ENCODE measurements around the gene PVRIG.
A peak's percentile ranks its signal among the peaks of the same experiment; 100 is the strongest.
"Not testable (repeated sequence)": the region's sequence is repeated elsewhere in the genome, so short reads cannot be mapped to it uniquely, and the experiment has no call there.

Gene PVRIG

DNA sequence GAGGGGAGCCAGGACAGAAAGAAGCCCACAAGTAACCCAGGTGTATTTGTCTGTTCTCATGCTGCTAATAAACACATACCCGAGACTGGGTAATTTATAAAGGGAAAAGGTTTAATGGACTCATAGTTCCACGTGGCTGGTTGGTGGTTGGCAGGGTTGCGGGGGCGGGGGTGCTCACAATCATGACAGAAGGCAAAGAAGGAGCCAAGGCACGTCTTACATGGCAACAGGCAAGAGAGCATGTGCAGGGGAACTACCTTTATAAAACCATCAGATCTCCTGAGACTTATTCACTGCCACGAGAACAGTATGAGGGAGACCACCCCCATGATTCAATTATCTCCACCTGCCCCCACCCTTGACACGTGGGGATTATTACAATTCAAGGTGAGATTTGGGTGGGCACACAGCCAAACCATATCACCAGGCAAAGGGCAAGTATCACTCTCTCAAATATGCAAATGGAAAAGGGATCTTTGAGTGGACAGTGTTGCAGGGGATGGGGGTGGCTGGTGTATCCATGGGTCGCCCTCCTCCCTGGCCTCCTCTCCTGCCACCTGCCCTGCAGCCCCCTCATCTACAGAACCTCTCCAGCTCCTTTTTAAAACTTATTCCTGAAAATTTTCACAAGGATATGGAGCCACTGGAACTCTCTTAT lies 15.0 kb downstream of the PVRIG start:
- DNase-seq (ENCODE audit: low read depth, low spot score), result not testable (repeated sequence)

DNA sequence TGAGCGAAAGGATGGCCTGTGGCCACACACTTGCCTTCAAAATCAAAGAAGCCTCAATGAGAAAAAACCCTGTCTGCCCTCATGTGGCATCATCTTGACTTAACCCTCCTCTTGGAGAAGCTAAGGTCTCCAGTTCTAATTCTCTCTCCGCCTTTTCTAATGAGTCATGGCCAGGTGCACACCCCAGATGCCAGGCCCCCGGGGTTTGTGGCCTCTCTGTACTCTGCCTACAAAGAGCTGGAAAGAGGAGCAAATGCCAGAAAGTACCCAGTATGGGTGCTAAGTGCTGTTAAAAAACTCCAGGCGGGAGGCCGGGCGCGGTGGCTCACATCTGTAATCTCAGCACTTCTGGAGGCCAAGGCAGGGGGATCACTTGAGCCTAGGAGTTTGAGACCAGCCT lies 20.2 kb downstream of the PVRIG start:
- DNase-seq (ENCODE audit: low read depth, low spot score), result not testable (repeated sequence)

DNA sequence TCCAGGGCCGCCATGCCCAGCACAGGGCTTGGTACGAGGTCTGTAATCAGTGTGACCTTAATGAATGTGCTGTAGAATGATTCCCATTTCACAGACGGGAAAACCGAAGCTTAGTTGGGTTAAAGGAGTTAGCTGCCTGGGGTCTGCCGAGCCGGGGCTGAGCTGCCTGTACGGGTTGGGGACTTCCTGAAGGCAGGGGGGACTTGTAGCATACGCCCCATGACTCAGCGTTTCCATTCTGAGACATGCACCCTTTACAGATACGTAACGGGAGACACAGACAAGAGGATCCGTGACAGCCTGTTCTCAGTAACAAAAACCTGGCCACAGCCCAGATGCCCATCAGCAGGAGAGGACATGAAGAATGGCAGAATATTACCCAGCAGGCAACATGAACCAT lies 23.6 kb downstream of the PVRIG start:
- DNase-seq (ENCODE audit: low read depth, low spot score), result not testable (repeated sequence)

DNA sequence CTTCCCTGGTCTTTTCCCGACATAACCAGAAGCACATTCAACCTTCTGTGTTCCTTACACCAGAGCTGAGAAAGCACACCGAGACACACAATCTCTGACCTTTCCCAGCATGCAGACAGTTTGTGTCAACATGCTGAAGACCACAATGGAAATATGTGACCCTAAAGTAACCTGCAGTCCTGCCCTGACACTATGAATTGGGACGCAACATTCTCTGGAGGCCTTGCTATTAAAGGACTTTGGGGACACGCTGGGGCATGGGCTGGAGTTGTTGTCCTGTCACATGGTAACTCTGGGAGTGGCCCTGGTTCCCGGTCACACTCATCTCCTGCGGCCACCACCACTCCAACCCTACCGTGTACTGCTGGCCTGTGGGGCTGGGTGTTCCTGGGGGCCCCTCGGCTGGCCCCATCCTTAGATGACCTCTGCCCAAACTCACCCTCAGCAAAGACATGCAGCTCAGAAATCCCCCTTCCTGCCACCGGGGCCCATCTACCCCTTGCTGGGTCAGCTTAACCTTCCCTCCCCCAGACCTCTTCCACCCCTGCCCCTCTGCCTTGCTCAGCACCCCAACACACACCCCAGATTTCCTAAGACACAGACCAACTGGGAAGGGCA lies 25.3 kb downstream of the PVRIG start:
- DNase-seq (ENCODE audit: low read depth, low spot score), result not testable (repeated sequence)

DNA sequence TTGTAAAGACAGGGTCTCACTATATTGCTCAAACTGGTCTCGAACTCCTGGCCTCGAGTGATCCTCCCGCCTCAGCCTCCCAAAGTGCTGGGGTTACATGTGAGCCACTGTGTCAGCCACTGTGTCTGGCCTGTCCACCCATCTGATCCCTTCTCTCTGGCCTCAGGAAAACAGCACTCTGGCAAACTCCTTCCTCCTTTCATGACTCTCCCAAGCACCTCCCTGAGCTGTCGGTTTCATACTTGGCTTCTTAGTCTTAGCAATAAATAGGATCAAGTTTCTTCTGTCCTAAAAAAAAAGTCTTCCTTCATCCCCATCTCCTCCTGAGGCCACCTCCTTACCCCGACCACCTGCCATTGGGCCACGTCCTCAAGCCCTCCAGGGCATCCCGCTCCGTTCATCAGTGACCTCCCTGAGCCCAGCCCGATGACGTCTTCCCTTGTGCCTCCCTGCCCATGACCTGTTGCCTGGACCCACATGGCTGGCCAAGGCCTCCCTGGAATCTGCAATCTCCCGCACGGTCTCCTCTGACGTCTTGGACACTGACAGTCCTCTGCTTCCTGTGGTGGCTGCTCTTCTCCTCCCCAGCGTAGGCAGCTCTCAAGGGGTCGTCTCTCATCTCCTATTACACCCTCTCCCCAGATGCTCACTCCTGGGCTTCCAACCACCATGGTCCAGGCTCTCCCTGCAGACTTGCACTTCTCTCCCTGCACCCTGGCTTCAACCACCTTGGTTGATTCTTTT lies 26.5 kb downstream of the PVRIG start:
- DNase-seq (ENCODE audit: low read depth, low spot score), result not testable (repeated sequence)

DNA sequence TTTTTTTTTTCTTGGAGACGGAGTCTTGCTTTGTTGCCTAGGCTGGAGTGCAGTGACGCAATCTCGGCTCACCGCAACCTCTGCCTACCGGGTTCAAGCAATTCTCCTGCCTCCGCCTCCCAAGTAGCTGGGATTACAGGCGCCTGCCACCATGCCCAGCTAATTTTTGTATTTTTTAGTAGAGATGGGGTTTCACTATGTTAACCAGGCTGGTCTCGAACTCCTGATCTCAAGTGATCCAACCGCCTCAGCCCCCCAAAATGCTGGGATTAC lies 27.1 kb downstream of the PVRIG start:
- DNase-seq (ENCODE audit: low read depth, low spot score), result not testable (repeated sequence)

DNA sequence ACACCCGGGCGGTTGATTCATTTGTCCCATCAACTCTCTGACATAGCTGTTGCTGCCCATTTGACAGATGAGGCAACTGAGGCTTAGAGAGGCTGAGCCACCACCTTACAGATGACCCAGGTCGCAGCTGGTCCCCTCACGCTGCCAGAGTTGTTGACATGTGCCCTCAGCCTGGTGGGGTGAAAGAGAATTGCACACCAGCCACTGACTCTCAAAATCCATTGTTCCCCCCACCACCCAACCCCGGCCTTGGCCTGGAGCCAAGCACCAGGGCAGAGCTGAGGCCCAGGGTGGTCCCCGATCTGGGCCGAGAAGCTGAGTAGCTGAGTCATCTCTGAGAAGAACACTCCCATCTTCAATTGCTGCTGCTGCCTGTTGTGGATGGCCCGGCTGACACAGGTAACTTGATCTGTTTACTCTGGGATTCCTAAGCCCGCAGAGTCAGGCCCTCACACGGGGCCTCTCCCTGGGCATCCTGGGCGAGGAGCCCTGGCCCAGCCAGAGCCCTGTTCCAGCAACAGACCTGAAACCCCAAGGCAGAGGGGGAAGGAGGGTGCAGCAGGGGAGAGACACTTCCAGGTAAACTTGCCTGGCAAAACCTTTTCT lies 27.5 kb downstream of the PVRIG start:
- peak; percentile 80 for DNase-seq (ENCODE audit: low read depth, low spot score)

DNA sequence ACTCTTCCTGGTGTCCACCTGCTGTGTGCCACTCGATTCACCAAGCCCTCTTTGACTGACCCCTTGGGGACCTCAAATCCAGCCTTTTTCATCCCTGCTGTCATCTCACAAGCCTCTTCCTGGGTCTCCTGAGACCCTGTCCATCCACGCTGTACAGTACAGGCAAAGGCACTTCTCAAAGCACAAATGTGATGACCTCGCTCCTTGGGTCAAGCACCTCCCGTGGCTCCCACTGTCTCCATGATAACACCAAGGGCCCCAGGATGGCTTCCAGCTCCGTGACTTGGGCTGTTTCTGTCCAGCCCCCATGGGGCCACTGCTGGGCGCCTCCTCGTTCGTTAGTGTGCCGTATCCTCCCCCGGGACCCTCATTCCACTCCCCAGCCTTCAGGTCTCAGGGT lies 28.7 kb downstream of the PVRIG start:
- DNase-seq (ENCODE audit: low read depth, low spot score), result no peak

DNA sequence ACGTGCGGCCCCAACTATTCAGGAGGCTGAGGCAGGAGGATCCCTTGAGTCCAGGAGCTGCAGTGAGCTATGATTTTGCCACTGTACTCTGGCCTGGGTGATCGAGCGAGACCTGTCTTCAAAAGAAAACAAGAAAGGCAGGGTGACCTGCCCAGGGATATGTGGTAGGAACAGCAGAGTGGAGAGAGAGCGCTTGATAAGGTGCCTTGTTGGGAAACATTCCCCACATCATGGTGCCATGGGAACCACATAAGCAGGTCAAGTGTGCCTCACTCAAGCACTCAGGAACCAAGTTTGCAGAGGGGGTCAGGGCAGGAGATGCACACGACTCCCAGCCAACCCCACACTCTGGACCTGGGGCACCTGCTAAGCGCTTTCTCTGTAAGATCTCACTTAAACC lies 37.3 kb downstream of the PVRIG start:
- no peak for DNase-seq (ENCODE audit: low read depth, low spot score)

DNA sequence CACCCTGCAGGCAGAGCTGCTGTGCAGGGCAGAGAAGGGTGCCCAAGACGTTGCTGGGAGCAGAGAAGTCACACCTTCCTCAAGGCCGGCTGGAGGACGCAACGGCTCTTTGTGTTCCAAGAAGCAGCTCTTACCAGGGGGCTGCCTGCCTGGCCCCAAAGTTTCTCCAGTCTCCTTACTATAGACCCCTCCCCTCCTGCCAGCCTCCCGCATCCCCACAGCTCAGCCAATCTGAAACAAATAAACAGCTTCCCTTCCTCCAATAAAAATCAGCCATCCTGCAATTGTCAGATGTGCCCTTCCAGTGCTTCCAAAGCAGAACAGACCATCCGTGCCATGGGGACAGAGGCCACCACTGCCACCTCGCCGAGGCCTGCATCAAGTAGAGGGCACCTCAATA lies 40.2 kb downstream of the PVRIG start:
- not testable (repeated sequence) for DNase-seq (ENCODE audit: low read depth, low spot score)

DNA sequence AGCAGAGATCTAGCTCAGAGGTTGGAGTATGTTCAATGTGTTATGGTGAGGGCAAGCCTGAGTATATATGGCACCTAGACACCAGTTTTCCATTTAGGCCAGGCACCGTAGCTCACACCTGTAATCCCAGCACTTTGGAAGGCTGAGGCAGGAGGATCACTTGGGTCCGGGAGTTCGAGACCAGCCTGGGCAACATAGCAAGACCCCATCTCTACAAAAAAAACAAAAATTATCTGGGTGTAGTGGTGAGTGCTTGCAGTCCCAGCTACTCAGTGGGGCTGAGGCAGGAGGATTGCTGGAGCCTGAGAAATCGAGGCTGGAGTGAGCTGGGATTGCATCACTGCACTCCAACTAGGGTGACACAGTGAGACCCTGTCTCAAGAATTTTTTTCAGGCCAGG lies 43.1 kb downstream of the PVRIG start:
- DNase-seq (ENCODE audit: low read depth, low spot score), result not testable (repeated sequence)

DNA sequence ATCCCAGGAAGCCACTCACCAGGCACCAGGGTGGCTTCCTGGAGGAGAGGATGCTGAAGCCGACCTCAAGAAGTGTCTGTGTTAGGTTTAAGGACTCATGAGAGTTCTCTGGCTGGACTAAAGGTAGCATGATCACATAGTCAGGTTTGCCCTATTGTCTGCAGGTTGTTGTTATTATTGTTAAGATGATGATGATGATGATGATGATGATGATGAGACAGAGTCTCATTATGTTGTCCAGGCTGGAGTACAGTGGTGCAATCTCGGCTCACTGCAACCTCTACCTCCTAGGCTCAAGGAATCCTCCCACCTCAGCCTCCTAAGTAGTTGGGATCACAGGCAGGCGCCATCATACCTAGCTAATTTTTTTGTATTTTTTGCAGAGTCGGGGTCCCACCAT lies 44.5 kb downstream of the PVRIG start:
- DNase-seq (ENCODE audit: low read depth, low spot score), result not testable (repeated sequence)

DNA sequence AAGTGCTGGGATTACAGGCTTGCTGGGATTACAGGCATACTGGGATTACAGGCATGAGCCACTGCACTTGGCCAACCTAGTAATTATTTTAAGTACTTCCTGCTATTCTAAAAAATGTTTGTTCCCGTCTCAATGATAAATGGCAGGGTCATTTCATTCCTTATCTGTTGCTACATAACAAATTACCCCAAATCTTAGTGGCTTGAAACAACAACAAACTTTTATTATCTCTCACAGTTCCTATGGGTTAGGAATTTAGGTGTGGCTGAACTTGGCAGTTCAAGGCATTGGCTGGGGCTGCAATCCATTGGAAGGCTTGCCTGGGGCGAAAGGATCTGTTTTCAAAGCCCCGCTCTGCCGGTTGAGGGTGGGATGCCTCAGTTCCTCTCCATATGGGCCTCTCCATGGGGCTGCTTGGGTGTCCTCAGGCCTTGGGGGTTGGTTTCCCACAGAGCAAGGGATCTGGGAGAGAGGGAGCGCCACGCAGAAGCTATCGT lies 45.0 kb downstream of the PVRIG start:
- not testable (repeated sequence) for DNase-seq (ENCODE audit: low read depth, low spot score)

DNA sequence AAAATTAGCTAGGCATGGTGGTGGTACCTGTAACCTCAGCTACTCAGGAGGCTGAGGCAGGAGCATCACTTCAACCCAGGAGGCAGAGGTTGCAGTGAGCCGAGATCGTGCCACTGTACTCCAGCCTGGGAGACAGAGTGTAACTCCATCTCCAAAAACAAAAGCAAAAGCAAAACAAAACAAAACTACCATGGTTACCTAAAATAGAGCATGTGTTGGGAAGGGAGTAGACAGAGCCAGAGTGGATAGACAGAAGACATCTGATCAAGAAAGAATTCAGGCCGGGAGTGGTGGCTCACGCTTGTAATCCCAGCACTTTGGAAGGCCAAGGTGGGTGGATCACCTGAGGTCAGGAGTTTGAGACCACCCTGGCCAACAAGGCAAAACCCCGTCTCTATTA lies 46.1 kb downstream of the PVRIG start:
- not testable (repeated sequence) for DNase-seq (ENCODE audit: low read depth, low spot score)

DNA sequence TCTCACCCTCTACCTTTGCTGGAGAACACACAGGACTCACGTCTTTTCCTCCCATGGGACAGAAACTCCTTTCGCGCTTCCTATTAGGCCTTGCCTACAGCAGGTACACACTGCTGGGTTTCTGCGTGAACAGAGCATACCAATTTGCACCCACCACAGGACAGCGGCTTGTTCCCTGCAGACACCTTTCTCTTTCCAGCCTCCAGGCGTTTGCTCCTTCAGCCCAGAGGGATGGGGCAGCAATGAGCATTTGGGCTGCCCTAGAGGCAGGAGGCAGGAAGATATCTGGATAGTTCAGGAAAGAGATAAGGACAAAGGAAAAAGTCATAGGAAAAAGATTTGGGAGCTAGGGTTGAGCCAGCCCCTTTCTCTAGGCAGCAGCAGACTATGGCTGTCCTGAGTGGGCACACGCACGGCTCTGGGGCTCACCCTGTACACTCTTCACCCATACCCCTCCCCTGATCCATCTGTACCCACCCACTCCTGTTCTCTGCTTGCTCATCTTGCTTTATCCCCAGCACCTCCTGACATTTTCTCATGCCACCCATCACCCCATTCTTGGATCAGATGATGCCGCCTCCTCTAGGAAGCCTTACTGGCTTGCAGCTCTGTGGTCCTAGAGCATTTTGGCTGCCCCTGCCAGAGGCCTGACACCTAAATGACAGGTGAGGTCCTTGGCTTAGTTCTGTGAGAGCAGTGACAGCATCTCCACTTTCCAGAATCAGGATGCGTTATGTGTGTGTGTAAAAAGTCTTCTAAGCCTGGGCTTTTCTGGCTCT lies 47.0 kb downstream of the PVRIG start:
- no peak for DNase-seq (ENCODE audit: low read depth, low spot score)

DNA sequence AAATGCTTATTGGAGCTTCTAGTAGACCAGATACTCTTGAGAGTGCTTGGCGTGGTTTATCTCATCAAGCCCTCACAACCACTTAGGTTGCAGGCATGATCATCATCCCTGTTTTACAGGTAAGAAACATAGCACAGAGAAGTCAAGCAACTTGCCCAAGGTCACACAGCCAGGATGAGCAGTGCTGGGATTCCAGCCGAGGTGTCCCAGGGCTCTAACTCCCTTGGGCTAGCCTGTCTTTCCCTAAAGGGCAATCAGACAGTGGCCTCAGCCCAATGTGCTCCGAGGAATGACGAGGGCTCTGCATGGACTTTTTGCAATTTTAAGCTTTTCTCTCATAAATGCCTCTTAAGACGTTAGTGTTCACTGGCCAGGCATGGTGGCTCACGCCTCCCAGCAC lies 47.9 kb downstream of the PVRIG start:
- no peak for DNase-seq (ENCODE audit: low read depth, low spot score)

DNA sequence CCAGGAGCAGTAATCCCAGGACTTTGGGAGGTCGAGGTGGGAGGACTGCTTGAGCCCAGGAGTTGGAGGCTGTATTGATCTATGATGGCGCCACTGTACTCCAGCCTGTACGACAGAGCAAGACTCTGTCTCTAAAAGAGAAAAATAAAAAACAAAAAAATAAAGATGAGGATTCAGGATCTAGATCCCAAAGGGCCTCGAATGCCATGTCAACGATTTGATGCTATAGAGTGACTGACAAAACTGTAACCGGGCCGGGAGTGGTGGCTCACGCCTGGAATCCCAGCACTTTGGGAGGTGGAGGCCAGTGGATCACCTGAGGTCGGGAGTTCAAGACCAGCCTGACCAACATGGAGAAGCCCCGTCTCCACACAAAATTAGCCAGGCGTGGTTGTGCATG lies 49.1 kb downstream of the PVRIG start:
- DNase-seq (ENCODE audit: low read depth, low spot score), result not testable (repeated sequence)

DNA sequence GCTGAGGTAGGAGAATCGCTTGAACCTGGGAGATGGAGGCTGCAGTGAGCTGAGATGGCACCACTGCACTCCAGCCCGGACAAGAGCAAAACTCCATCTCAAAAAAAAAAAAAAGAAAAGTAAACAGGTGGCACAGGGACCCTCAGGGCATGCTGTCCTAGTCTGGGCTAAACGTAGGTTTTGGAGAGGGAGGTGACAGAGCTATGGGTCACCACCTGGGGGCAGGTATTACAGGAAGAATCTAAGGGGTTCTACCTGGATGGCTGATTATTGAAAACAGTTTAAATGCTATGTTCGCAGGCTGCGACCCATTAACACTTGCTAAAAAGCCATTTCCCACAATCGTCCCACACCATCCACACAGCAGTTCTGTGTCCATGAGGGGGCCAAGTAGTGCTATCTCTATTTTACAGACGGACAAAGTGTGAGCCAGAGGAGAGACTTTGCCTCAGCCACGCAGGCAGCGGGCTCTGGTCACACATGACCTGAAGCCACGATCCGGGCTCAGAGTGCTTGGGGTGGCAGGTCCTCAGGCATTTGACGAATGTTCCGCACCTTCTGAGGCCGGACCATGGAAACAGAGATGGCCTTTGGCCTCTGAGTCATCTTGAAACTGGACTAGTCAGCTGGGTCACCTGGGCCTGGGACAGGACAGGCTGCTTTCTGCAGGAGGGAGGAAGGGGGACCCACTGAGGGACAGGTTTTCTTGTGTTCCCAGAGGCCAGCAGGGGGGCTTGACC lies 49.7 kb downstream of the PVRIG start:
- not testable (repeated sequence) for DNase-seq (ENCODE audit: low read depth, low spot score)

DNA sequence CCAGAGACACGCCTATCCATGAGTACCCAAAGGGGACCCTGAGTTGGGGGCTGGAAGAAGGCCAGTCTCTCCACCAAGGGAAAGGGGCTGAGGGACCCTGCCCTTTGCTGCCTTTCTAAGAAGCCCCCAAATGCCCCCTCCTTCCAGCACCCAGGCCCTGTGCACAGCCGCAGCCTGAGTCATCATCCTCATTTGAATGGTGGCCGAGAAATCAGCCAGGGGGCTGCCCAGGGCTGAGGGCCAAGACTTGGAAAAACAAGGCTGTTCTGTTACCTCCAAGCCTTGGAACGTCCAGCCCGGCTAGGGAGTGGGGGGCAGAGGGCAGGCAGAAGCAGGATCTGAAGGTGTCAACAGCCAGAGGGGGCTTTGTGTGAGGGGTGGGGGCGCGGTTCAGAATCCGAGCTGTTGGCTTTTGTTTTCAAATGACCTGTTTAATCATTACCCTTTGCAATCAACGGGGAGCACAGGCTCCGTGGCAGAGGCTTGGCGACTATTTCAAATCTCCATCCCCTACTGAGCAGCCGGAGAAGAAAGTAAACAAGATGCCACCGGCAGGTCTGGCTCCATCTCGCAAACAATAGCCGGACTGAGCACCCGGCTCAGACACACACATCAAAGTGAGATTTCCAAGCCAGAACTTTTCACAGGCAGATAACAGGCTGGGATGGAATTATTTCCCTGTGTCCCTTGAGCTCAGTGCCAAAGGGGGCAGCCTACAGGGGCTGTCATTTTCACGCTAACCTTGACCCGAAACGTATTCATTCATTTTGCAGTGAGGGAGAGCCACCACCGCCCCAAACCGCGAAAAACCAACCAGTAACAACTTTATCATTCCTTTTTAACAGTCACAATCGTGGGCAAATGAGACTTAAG lies 50.5 kb downstream of the PVRIG start:
- not testable (repeated sequence) for DNase-seq (ENCODE audit: low read depth, low spot score)

Data from iPS DF 19.7 (cell line).